Measurements from ENCODE around the gene DTD1. TPM values are rescaled to one million over a fixed set of nuclear protein-coding genes. Genes with fewer than 3 reads are reported as not detected.

The DTD1 gene
- polyA plus RNA-seq, 1 of the 3 experiments (the other 2 are of a cell fraction) = 81.1 TPM

- Histone ChIP-seq H4K20me1 (ENCODE audit: insufficient read depth) (no peaks in the 10 kb centered on the region), H3K27me3 (ENCODE audit: insufficient read depth) (no peaks in the 10 kb centered on the region), H3K36me3 (replicated peaks in 1 of 2; ENCODE audit: control insufficient read depth in 1 of 2, insufficient read depth in 2 of 2, low read length in 1 of 2) (no peaks in the 10 kb centered on the region), H2AFZ (ENCODE audit: low read depth) (no peak overlapping the region), H3K27ac (ENCODE audit: low read depth in 2 of 2, low read length in 1 of 2) (no peak overlapping the region), H3K4me2 (no peak overlapping the region), H3K79me2 (ENCODE audit: insufficient read depth) (no peaks in the 10 kb centered on the region), H3K9me3 (peaks cover 4% of the 10 kb centered on the region; the same call in 1 of the 2 replicates), H3K4me3 (ENCODE audit: low read depth in 2 of 2, low read length in 1 of 2) (no peak overlapping the region), H3F3A (replicated peaks; ENCODE audit: insufficient read depth) (no peaks in the 10 kb centered on the region), H3K9me2 (no peaks in the 10 kb centered on the region), H3K9ac (no peak overlapping the region), H3K4me1 (ENCODE audit: control insufficient read depth in 1 of 2, insufficient read depth in 2 of 2, low read depth in 1 of 2, low read length in 1 of 2) (no peaks in the 10 kb centered on the region)
- no peak for TF ChIP-seq JUND (IDR thresholded peaks at IDR 0.05)
- no peak for TF ChIP-seq USF2 (IDR thresholded peaks at IDR 0.05; ENCODE audit: borderline replicate concordance, low read depth, low read length)
- TF ChIP-seq FOXJ3 (CRISPR knock-in tag; IDR thresholded peaks at IDR 0.05) = no peak
- TF ChIP-seq GABPA (IDR thresholded peaks at IDR 0.05; ENCODE audit: low read depth) = no peak
- TF ChIP-seq RAD21 (IDR thresholded peaks at IDR 0.05; ENCODE audit: low read length) = no peak
- no peak for TF ChIP-seq USF1 (IDR thresholded peaks at IDR 0.05; ENCODE audit: borderline replicate concordance, low read depth)
- no peak for TF ChIP-seq EP300 (IDR thresholded peaks at IDR 0.05; ENCODE audit: borderline replicate concordance in 1 of 2, low read depth in 1 of 2, low read length in 1 of 2)
- TF ChIP-seq EZH2phosphoT487 (IDR thresholded peaks at IDR 0.05; ENCODE audit: borderline replicate concordance, low read depth) = no peak
- no peak for TF ChIP-seq TCF12 (IDR thresholded peaks at IDR 0.05)
- no peak for TF ChIP-seq CHD2 (IDR thresholded peaks at IDR 0.05; ENCODE audit: low read length, partially characterized antibody)
- no peak for TF ChIP-seq NRF1 (IDR thresholded peaks at IDR 0.05; ENCODE audit: low read depth, low read length)
- CTCF ChIA-PET = no interaction called here
- POLR2A ChIA-PET = no interaction called here
- DNase-seq = no peak
- WGBS (ENCODE audit: low lambda C conversion rate) = 52% methylated on average over 2 of the region's 2 CpGs
Measured at GRCh38 chr20:18774207-18774606, 186.4 kb downstream of the DTD1 start.

- Histone ChIP-seq H3K79me2 (ENCODE audit: insufficient read depth) (no peaks in the 10 kb centered on the region), H3K4me2 (no peak overlapping the region), H3K27me3 (ENCODE audit: insufficient read depth) (no peaks in the 10 kb centered on the region), H3K9me2 (no peaks in the 10 kb centered on the region), H3K4me3 (ENCODE audit: low read depth in 2 of 2, low read length in 1 of 2) (no peak overlapping the region), H3F3A (replicated peaks; ENCODE audit: insufficient read depth) (no peaks in the 10 kb centered on the region), H3K9ac (no peak overlapping the region), H3K36me3 (replicated peaks in 1 of 2; ENCODE audit: control insufficient read depth in 1 of 2, insufficient read depth in 2 of 2, low read length in 1 of 2) (no peaks in the 10 kb centered on the region), H2AFZ (ENCODE audit: low read depth) (no peak overlapping the region), H4K20me1 (ENCODE audit: insufficient read depth) (no peaks in the 10 kb centered on the region), H3K9me3 (peaks cover 4% of the 10 kb centered on the region; the same call in 1 of the 2 replicates), H3K4me1 (ENCODE audit: control insufficient read depth in 1 of 2, insufficient read depth in 2 of 2, low read depth in 1 of 2, low read length in 1 of 2) (no peaks in the 10 kb centered on the region), H3K27ac (ENCODE audit: low read depth in 2 of 2, low read length in 1 of 2) (no peak overlapping the region)
- POLR2A ChIA-PET = no interaction called here
- no peak for TF ChIP-seq SMC3 (IDR thresholded peaks at IDR 0.05; ENCODE audit: low read depth, low read length)
- TF ChIP-seq TAF1 (IDR thresholded peaks at IDR 0.05; ENCODE audit: borderline replicate concordance, low read depth, low read length) = no peak
- no peak for TF ChIP-seq TCF12 (IDR thresholded peaks at IDR 0.05)
- TF ChIP-seq POLR2AphosphoS5 (IDR thresholded peaks at IDR 0.05; ENCODE audit: low read depth, low read length) = no peak
- no peak for TF ChIP-seq JUND (IDR thresholded peaks at IDR 0.05)
- TF ChIP-seq GATA2 (CRISPR knock-in tag; IDR thresholded peaks at IDR 0.05) = no peak
- no peak for TF ChIP-seq NFIC (IDR thresholded peaks at IDR 0.05; ENCODE audit: borderline replicate concordance)
- TF ChIP-seq RAD21 (IDR thresholded peaks at IDR 0.05; ENCODE audit: low read length) = no peak
- TF ChIP-seq EP300 (IDR thresholded peaks at IDR 0.05; ENCODE audit: borderline replicate concordance in 1 of 2, low read depth in 1 of 2, low read length in 1 of 2) = no peak
- TF ChIP-seq CHD2 (IDR thresholded peaks at IDR 0.05; ENCODE audit: low read length, partially characterized antibody) = no peak
- no peak for TF ChIP-seq CTCF (IDR thresholded peaks at IDR 0.05)
- no peak for TF ChIP-seq USF2 (IDR thresholded peaks at IDR 0.05; ENCODE audit: borderline replicate concordance, low read depth, low read length)
- TF ChIP-seq MXI1 (IDR thresholded peaks at IDR 0.05; ENCODE audit: low read depth, low read length) = no peak
- no peak for TF ChIP-seq NRF1 (IDR thresholded peaks at IDR 0.05; ENCODE audit: low read depth, low read length)
- TF ChIP-seq GABPA (IDR thresholded peaks at IDR 0.05; ENCODE audit: low read depth) = no peak
- no peak for TF ChIP-seq REST (IDR thresholded peaks at IDR 0.05; ENCODE audit: low read depth, low read length)
- DNase-seq = no peak
- WGBS (ENCODE audit: low lambda C conversion rate) = 20% methylated on average over 2 of the region's 5 CpGs
- CTCF ChIA-PET = no interaction called here
Measured at GRCh38 chr20:18775633-18776032, 187.8 kb downstream of the DTD1 start.
